NCI-H1436 (cell line): ENCODE results near the gene GSDME.

Experiments used
- DNase-seq: peaks from one replicate; lab custom pipeline; 2025; lab: John Stamatoyannopoulos, UW

GSDME gene

GRCh38 chr7:24705461-24705954 lies 51.8 kb downstream of the GSDME start:
- DNase-seq = no peak

GRCh38 chr7:24704311-24704710 lies 53.0 kb downstream of the GSDME start:
- DNase-seq = no peak

- no peak for DNase-seq
Measured at GRCh38 chr7:24703296-24703695, 54.0 kb downstream of the GSDME start.

- DNase-seq = no peak
Measured at GRCh38 chr7:24702755-24703154, 54.5 kb downstream of the GSDME start.

- peak; percentile 17 for DNase-seq
Measured at GRCh38 chr7:24701261-24702235, 55.7 kb downstream of the GSDME start.

GRCh38 chr7:24700521-24701260 lies 56.6 kb downstream of the GSDME start:
- no peak for DNase-seq

- DNase-seq = no peak
Measured at GRCh38 chr7:24698531-24699266, 58.6 kb downstream of the GSDME start.

- DNase-seq = no peak
Measured at GRCh38 chr7:24697416-24697815, 59.8 kb downstream of the GSDME start.

- DNase-seq = no peak
Measured at GRCh38 chr7:24692592-24692991, 64.7 kb downstream of the GSDME start.

- no peak for DNase-seq
Measured at GRCh38 chr7:24690251-24690650, 67.0 kb downstream of the GSDME start.

- DNase-seq = peak; percentile 22
Measured at GRCh38 chr7:24685708-24686107, 71.6 kb downstream of the GSDME start.

- no peak for DNase-seq
Measured at GRCh38 chr7:24670782-24671181, 86.5 kb downstream of the GSDME start.

- no peak for DNase-seq
Measured at GRCh38 chr7:24669971-24670591, 87.2 kb downstream of the GSDME start.

GRCh38 chr7:24668927-24669635 lies 88.2 kb downstream of the GSDME start:
- no peak for DNase-seq

GRCh38 chr7:24665564-24666294 lies 91.5 kb downstream of the GSDME start:
- DNase-seq = peak; percentile 21

GRCh38 chr7:24660546-24660945 lies 96.7 kb downstream of the GSDME start:
- no peak for DNase-seq

- no peak for DNase-seq
Measured at GRCh38 chr7:24659505-24659904, 97.8 kb downstream of the GSDME start.

- no peak for DNase-seq
Measured at GRCh38 chr7:24657980-24658379, 99.3 kb downstream of the GSDME start.

- DNase-seq = no peak
Measured at GRCh38 chr7:24656608-24657007, 100.7 kb downstream of the GSDME start.

GRCh38 chr7:24654305-24654704 lies 103.0 kb downstream of the GSDME start:
- no peak for DNase-seq
